Parathyroid adenoma (tissue), 2 donors: ENCODE data around the gene DNAH1.

Source experiments
- H2AFZ ChIP-seq: fragments of 300-600 bp; sonication (generic); one replicate; pipeline ENCODE4 v1.7.0; 2017; ENCODE audit warnings: antibody characterized with exemption, mild to moderate bottlenecking
- H3K27ac ChIP-seq: fragments of 300-600 bp; sonication (generic); one replicate; pipeline ENCODE4 v1.7.0; 2017
- H3K27me3 ChIP-seq: fragments of 300-600 bp; sonication (generic); one replicate; pipeline ENCODE4 v1.7.0; 2017; ENCODE audit warnings: low read length; ENCODE audit not compliant: control insufficient read depth, insufficient read depth
- H3K36me3 ChIP-seq: fragments of 300-600 bp; sonication (generic); one replicate; pipeline ENCODE4 v1.7.0; 2017; ENCODE audit warnings: low read length; ENCODE audit not compliant: control insufficient read depth, insufficient read depth
- H3K4me1 ChIP-seq: fragments of 300-600 bp; sonication (generic); one replicate; pipeline ENCODE4 v1.7.0; 2017; ENCODE audit warnings: control low read depth
- H3K4me2 ChIP-seq: fragments of 300-600 bp; sonication (generic); one replicate; pipeline ENCODE4 v1.7.0; 2017; ENCODE audit warnings: low read length
- H3K4me3 ChIP-seq: fragments of 300-600 bp; sonication (generic); one replicate; pipeline ENCODE4 v1.7.0; 2017; ENCODE audit warnings: low read depth, low read length
- H3K79me2 ChIP-seq: fragments of 300-600 bp; sonication (generic); one replicate; pipeline ENCODE4 v1.7.0; 2017; ENCODE audit warnings: control low read depth
- H3K9ac ChIP-seq: fragments of 300-600 bp; sonication (generic); one replicate; pipeline ENCODE4 v1.7.0; 2017; ENCODE audit warnings: mild to moderate bottlenecking
- H3K9me3 ChIP-seq: fragments of 300-600 bp; sonication (generic); one replicate; pipeline ENCODE4 v1.7.0; 2017; ENCODE audit warnings: low read length; ENCODE audit not compliant: control insufficient read depth
- TF ChIP-seq, protein P1 (sequence below): fragments of 300-600 bp; sonication (generic); IDR thresholded peaks from one replicate; pipeline ENCODE4 v1.7.0; 2017; ENCODE audit warnings: antibody characterized with exemption, mild to moderate bottlenecking
- donor health status: primary hyperparathyroidism.

DNAH1 gene

GRCh38 chr3:52441091-52441771 is 125.1 kb downstream of the DNAH1 start:
- no peaks in the 10 kb centered on the region for H3K36me3 ChIP-seq

DNA sequence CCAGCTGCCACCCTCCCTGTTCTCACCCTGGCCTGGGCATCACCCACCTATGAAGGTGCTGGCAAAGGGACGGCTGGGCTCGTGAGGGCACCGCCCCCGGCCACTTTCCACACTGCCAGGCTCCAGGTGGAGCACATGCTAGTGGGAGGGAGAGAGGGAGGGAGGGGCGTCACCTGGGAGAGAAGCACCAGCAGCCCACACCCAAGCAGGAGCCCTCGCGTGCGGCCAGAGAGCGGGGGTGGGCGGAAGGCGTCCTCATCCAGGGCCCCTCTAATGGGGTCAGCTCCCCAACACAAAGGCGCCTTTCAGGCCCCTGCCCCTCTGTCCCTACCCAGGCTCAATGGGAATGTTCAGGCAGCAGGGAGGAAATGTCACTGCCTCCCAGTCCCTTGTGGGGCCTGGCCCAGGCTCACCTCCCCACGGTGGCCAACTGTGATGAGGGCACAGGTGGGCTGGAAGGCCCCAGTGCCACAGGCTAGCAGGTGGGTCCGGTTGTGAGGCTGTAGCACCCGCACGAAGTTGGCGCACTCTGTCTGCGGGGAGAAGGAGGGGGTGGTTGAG is 125.7 kb downstream of the DNAH1 start:
- Histone ChIP-seq H3K79me2 (no peaks in the 10 kb centered on the region), H3K4me3 (no peak overlapping the region), H3K9me3 (no peaks in the 10 kb centered on the region), H3K4me1 (peaks cover 3% of the 10 kb centered on the region), H3K9ac (no peak overlapping the region), H2AFZ (no peak overlapping the region), H3K27ac (no peak overlapping the region), H3K4me2 (no peak overlapping the region), H3K36me3 (no peaks in the 10 kb centered on the region), H3K27me3 (no peaks in the 10 kb centered on the region)
- TF ChIP-seq, protein P1, sequence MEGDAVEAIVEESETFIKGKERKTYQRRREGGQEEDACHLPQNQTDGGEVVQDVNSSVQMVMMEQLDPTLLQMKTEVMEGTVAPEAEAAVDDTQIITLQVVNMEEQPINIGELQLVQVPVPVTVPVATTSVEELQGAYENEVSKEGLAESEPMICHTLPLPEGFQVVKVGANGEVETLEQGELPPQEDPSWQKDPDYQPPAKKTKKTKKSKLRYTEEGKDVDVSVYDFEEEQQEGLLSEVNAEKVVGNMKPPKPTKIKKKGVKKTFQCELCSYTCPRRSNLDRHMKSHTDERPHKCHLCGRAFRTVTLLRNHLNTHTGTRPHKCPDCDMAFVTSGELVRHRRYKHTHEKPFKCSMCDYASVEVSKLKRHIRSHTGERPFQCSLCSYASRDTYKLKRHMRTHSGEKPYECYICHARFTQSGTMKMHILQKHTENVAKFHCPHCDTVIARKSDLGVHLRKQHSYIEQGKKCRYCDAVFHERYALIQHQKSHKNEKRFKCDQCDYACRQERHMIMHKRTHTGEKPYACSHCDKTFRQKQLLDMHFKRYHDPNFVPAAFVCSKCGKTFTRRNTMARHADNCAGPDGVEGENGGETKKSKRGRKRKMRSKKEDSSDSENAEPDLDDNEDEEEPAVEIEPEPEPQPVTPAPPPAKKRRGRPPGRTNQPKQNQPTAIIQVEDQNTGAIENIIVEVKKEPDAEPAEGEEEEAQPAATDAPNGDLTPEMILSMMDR, result no peak

More at GRCh38 chr3:52441091-52441771, 125.1 kb downstream of the DNAH1 start:
- Histone ChIP-seq H2AFZ (no peak overlapping the region), H3K27ac (no peak overlapping the region), H3K9ac (no peak overlapping the region), H3K4me1 (peaks cover 3% of the 10 kb centered on the region), H3K79me2 (no peaks in the 10 kb centered on the region), H3K9me3 (no peaks in the 10 kb centered on the region), H3K4me3 (no peak overlapping the region), H3K27me3 (no peaks in the 10 kb centered on the region), H3K4me2 (no peak overlapping the region)
- TF ChIP-seq, protein P1, result no peak

- no peak overlapping the region for H2AFZ ChIP-seq
- no peak overlapping the region for H3K9ac ChIP-seq
- peaks cover 3% of the 10 kb centered on the region for H3K4me1 ChIP-seq
- no peaks in the 10 kb centered on the region for H3K36me3 ChIP-seq
- no peaks in the 10 kb centered on the region for H3K79me2 ChIP-seq
- H3K4me3 ChIP-seq, result no peak overlapping the region
- TF ChIP-seq, protein P1, result no peak
- no peak overlapping the region for H3K4me2 ChIP-seq
- no peak overlapping the region for H3K27ac ChIP-seq
- H3K27me3 ChIP-seq, result no peaks in the 10 kb centered on the region
- H3K9me3 ChIP-seq, result no peaks in the 10 kb centered on the region
These were observed 126.5 kb downstream of the DNAH1 start for GRCh38 chr3:52442409-52443267.

GRCh38 chr3:52443268-52443610 is 127.1 kb downstream of the DNAH1 start:
- Histone ChIP-seq H3K9me3 (no peaks in the 10 kb centered on the region), H3K4me2 (no peak overlapping the region), H2AFZ (no peak overlapping the region), H3K79me2 (no peaks in the 10 kb centered on the region), H3K4me3 (no peak overlapping the region), H3K4me1 (peaks cover 3% of the 10 kb centered on the region), H3K27me3 (no peaks in the 10 kb centered on the region), H3K27ac (no peak overlapping the region), H3K9ac (no peak overlapping the region), H3K36me3 (no peaks in the 10 kb centered on the region)
- TF ChIP-seq, protein P1, result no peak
